Heart right ventricle (tissue), 16 donors: ENCODE results near the gene ADAMTSL3. TPM values are rescaled to one million over a fixed set of nuclear protein-coding genes. Genes with fewer than 3 reads are reported as not detected.

Source experiments
- ATAC-seq, 8 donors: fragments of 200-7000 bp; cut with Tn5 transposase; one replicate each; pipeline ENCODE4 v1.9.1; 2020; ENCODE audit warnings: mild to moderate bottlenecking in 8 of 8, moderate library complexity in 8 of 8, moderate number of reproducible peaks in 1 of 8
- DNase-seq, 2 donors: peaks; one replicate each; pipeline ENCODE4 v3.0.0-alpha.2; 2020
- H3K27ac ChIP-seq, 10 donors: fragments of 200-600 bp; sonication (generic) in 2 of 10; one replicate each; pipeline versions ENCODE4 v1.5.0 to v1.8.0; 2020 to 2022; ENCODE audit warnings: mild to moderate bottlenecking in 3 of 10
- H3K27me3 ChIP-seq, 7 donors: fragments of 200-600 bp; one replicate each; pipeline ENCODE4 v1.8.0; 2021 to 2022; ENCODE audit warnings: mild to moderate bottlenecking in 2 of 7
- H3K36me3 ChIP-seq, 9 donors: fragments of 200-600 bp; sonication (generic) in 1 of 9; one replicate each; pipeline versions ENCODE4 v1.5.0 to v1.8.0; 2020 to 2022; ENCODE audit warnings: mild to moderate bottlenecking in 2 of 9
- H3K4me1 ChIP-seq, 9 donors: fragments of 200-600 bp; sonication (generic) in 1 of 9; one replicate each; pipeline versions ENCODE4 v1.5.0 to v1.8.0; 2020 to 2022; ENCODE audit warnings: mild to moderate bottlenecking in 4 of 9
- H3K4me3 ChIP-seq, 10 donors: fragments of 200-600 bp; sonication (generic) in 2 of 10; one replicate each; pipeline versions ENCODE4 v1.5.0 to v1.8.0; 2020 to 2022; ENCODE audit warnings: mild to moderate bottlenecking in 7 of 10, moderate library complexity in 2 of 10
- H3K9me3 ChIP-seq, 11 donors: fragments of 200-600 bp in 10 of 11; sonication (generic) in 2 of 11; one replicate each; pipeline versions ENCODE4 v1.5.0 to v1.8.0; 2013 to 2022; ENCODE audit warnings: mild to moderate bottlenecking in 2 of 11, control low read depth in 1 of 11, moderate library complexity in 1 of 11
- WGBS, 2 donors: extraction: QIAGEN DNeasy Blood & Tissue Kit; methylation state at CpG; one replicate each; pipeline ENCODE4 v1.1.7; 2013; ENCODE audit warnings: inconsistent platforms in 1 of 2; 5-methylcytosine and 5-hydroxymethylcytosine counted together
- intact Hi-C, 10 donors: fragments of 100-400 bp; cut with DNase I; formaldehyde crosslinking; loops; one replicate each; pipeline versions ENCODE4 v1.11.1 to v1.14.2; 2022
- polyA plus RNA-seq, 2 donors: library from polyadenylated mRNA; stranded (reverse); fragments of 200-250 nt; gene quantifications; one replicate each; pipeline ENCODE4 v1.2.3, GENCODE V29; 2013
- total RNA-seq, 10 donors: library from RNA; stranded (reverse); fragmentation: NEBNext Ultra II Directional in 3 of 10; extraction: Animal tissue kit (Norgen Biotek cat#: 25700) in 3 of 10; gene quantifications; one replicate each; pipeline versions ENCODE4 v1.2.1 to v1.2.4, GENCODE V29; 2021 to 2023
- TF ChIP-seq, protein P1 (sequence below), 9 donors: fragments of 200-600 bp; sonication (generic) in 2 of 9; IDR thresholded peaks; one replicate each; pipeline versions ENCODE4 v1.5.0 to v1.8.0; 2021 to 2022; ENCODE audit warnings: antibody characterized with exemption in 9 of 9, mild to moderate bottlenecking in 5 of 9, moderate library complexity in 1 of 9
- donor health status: Arrhythmogenic right ventricular cardiomyopathy.
- donor health status: ischemic (EF 13 %, LVEDD 7.1; RV severe dilation, severe dysfunction).
- donor health status: healthy with polysubstance abuse.
- donor health status: DM: no; HTN: yes; CAD: no.
- donor health status: DM: no; HTN: no; CAD: no.
- donor health status: ischemic (EF 25% LVEDD 6.9; RV normal size, moderate dysfunction).
- donor health status: ischemic (EF 25% LVEDD 5.7; RV mildly dilated, moderate dysfunction).
- donor health status: healthy.
- donor health status: DM: yes; HTN: yes; CAD: no.
- donor health status: Ischemic cardiomyopathy.
- donor health status: ischemic (EF 35%, LVEDD 5.7; RV mildly dilated, moderate dysfunction).
- donor health status: nonischemic (EF 11% LVEDD 7.7; RV severe dilation, severe dysfunction).
- donor health status: DM: yes; HTN: yes; CAD: no.
- donor health status: PGD.
- donor health status: ischemic (EF 29% LVEDD 5.4; RV normal size, mild dysfunction).
- donor health status: nonischemic (EF 23%, LVEDD 6.1; RV moderate dilation, normal function).

ADAMTSL3 gene
- total and polyA plus RNA-seq, 12 donors, result 1.6 to 15.4 (median 11.0) TPM

DNA sequence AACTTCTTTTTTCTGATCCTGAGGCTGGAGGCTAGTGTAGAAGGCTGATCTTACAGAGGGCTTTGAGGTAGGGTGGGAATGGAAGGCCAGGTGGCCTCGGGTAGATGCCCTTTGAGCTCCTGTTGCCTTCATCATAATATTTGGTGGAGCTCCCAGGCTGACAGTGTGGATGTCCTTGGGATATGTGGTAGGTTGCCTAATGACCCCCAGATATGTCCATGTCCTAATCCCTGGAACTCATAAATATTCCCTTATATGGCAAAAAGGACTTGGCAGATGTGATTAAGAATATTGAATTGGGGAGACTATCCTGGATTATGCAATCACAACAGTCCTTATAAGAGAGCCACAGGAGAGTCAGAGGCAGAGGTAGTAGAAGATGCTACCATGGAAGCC is 5.5 kb downstream of the ADAMTSL3 start:
- Histone ChIP-seq H3K9me3 (no peaks in the 10 kb centered on the region), H3K4me3 (no peak overlapping the region), H3K27ac (peak overlapping the region in 5 of 10 donors; percentile 28 to 89 (median 53)), H3K4me1 (peaks cover 5 to 58% (median 22%) of the 10 kb centered on the region in 9 donors), H3K27me3 (peaks cover 0 to 11% (median 5%) of the 10 kb centered on the region in 7 donors), H3K36me3 (peaks cover 0 to 25% (median 0%) of the 10 kb centered on the region in 9 donors)
- TF ChIP-seq, protein P1, sequence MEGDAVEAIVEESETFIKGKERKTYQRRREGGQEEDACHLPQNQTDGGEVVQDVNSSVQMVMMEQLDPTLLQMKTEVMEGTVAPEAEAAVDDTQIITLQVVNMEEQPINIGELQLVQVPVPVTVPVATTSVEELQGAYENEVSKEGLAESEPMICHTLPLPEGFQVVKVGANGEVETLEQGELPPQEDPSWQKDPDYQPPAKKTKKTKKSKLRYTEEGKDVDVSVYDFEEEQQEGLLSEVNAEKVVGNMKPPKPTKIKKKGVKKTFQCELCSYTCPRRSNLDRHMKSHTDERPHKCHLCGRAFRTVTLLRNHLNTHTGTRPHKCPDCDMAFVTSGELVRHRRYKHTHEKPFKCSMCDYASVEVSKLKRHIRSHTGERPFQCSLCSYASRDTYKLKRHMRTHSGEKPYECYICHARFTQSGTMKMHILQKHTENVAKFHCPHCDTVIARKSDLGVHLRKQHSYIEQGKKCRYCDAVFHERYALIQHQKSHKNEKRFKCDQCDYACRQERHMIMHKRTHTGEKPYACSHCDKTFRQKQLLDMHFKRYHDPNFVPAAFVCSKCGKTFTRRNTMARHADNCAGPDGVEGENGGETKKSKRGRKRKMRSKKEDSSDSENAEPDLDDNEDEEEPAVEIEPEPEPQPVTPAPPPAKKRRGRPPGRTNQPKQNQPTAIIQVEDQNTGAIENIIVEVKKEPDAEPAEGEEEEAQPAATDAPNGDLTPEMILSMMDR (IDR thresholded peaks at IDR 0.05), result no peak
- intact Hi-C loops, result loop anchor here in 4 of 10 donors (1.0 to 10.0 kb wide), 6 partner anchors 38 to 185 kb away; no protein-coding TSS in a partner anchor
- no peak for DNase-seq
- WGBS, 2 donors, result 69 to 80% methylated on average over 1 of the region's 1 CpG
- ATAC-seq, result peak in 7 of 8 donors; percentile 2 to 48 (median 8)

DNA sequence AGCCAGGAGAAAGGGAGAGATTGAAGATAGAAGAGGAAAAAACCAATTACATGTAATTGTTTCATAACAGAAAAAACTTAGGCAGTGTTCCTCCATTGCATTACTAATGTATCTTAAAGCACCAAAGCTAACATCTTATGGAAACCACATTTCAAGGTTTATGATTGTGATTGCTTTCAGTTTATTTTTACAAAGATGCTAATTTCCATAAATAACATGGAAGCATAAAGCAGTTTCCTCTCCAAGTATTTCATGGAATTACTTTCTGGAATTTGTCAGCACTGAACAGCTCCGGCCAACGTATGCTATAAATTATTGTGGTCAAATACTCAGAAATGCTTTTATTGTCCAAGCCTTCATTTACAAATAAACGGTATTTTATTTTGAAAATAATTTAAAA is 11.6 kb downstream of the ADAMTSL3 start:
- Histone ChIP-seq H3K36me3 (peaks cover 0 to 8% (median 0%) of the 10 kb centered on the region in 9 donors), H3K27me3 (no peaks in the 10 kb centered on the region), H3K27ac (no peak overlapping the region), H3K9me3 (peaks cover 0 to 17% (median 0%) of the 10 kb centered on the region in 11 donors), H3K4me1 (no peaks in the 10 kb centered on the region), H3K4me3 (no peak overlapping the region)
- ATAC-seq, result no peak
- TF ChIP-seq, protein P1 (IDR thresholded peaks at IDR 0.05), result no peak
- intact Hi-C loops, result no loop called here
- 56 to 61% methylated on average over 3 of the region's 3 CpGs for WGBS, 2 donors
- DNase-seq, result no peak

DNA sequence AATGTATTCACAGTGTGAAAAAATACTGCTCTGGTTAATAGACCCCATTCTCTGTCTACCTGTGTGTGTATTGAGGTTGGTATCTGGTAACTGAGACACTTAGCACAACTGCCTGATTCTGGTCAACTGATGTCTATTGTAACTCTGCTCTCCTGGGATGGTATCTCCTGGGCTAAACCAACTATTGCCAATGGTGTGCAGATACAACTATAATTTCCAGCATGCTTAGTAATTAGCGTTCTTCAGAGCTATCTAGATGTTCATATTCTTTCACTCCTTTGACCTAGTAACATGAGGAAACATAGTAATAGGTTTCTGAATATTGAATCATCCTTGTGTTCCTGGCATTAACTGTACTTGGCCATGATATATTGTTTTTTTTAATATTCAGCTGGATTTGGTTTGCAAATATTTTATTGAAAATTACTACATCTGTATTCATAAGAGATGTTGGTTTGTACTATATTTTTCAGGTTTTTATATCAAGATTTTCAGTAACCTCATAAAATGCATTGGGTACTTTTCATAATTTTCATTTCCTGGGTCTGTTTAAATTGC is 16.8 kb downstream of the ADAMTSL3 start:
- intact Hi-C loops, result no loop called here
- TF ChIP-seq, protein P1 (IDR thresholded peaks at IDR 0.05), result no peak
- H3K4me3 ChIP-seq, result no peak overlapping the region
- H3K9me3 ChIP-seq, result peaks cover 0 to 32% (median 5%) of the 10 kb centered on the region in 11 donors
- peaks cover 0 to 7% (median 0%) of the 10 kb centered on the region in 9 donors for H3K4me1 ChIP-seq
- ATAC-seq (no peak), DNase-seq (no peak)
- H3K27ac ChIP-seq, result no peak overlapping the region
- 66 to 76% methylated on average over 1 of the region's 1 CpG for WGBS, 2 donors
- no peaks in the 10 kb centered on the region for H3K36me3 ChIP-seq
- H3K27me3 ChIP-seq, result no peaks in the 10 kb centered on the region

DNA sequence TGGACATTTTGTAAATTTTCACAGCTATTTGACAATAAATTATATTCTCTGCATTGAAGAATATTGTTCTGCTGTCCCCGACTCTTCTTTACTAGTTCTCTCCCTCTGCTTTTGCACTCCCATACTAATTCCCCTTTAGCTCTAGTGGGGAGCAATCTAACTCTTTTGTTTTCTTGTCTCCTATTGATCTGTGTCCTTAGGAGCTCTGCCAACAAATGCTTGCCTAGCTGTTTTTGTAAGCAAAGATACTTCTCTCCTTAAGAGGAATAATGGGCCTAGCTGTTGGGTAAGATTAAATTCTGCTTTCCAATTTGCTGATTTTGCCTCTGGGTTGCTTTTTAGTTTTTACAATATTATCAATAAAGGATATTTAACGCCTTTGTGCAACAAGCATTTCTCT is 17.7 kb downstream of the ADAMTSL3 start:
- DNase-seq (no peak), ATAC-seq (no peak)
- no peaks in the 10 kb centered on the region for H3K36me3 ChIP-seq
- peaks cover 0 to 39% (median 5%) of the 10 kb centered on the region in 11 donors for H3K9me3 ChIP-seq
- H3K27ac ChIP-seq, result no peak overlapping the region
- intact Hi-C loops, result no loop called here
- WGBS, 2 donors, result 87 to 90% methylated on average over 2 of the region's 2 CpGs
- no peaks in the 10 kb centered on the region for H3K27me3 ChIP-seq
- no peak overlapping the region for H3K4me3 ChIP-seq
- H3K4me1 ChIP-seq, result peaks cover 0 to 7% (median 0%) of the 10 kb centered on the region in 9 donors
- TF ChIP-seq, protein P1 (IDR thresholded peaks at IDR 0.05), result no peak
